Tibial artery (tissue), 4 donors: ENCODE measurements around the gene CELF4.

Source experiments
- DNase-seq, 2 donors: peaks; one replicate each; pipeline ENCODE4 v3.0.0-alpha.2; 2019
- H3K27ac ChIP-seq, 2 donors: fragments of 200-600 bp; sonication (generic) in 1 of 2; 1 replicate in 1 of 2; 2 replicates in 1 of 2; pipeline ENCODE4 v1.5.1; 2018 to 2019; ENCODE audit warnings: mild to moderate bottlenecking in 1 of 2
- H3K27me3 ChIP-seq, 2 donors: fragments of 200-600 bp; sonication (generic) in 1 of 2; one replicate each; pipeline versions ENCODE4 v1.5.1 to v1.6.0; 2016 to 2019
- H3K36me3 ChIP-seq, 3 donors: fragments of 200-600 bp; sonication (generic) in 2 of 3; one replicate each; pipeline ENCODE4 v1.5.1; 2016 to 2019; ENCODE audit warnings: mild to moderate bottlenecking in 2 of 3
- H3K4me1 ChIP-seq, 4 donors: fragments of 200-600 bp; sonication (generic) in 2 of 4; 1 replicate in 3 of 4; 2 replicates in 1 of 4; pipeline ENCODE4 v1.5.1; 2016 to 2019
- H3K4me3 ChIP-seq, 2 donors: fragments of 200-600 bp; sonication (generic) in 1 of 2; 1 replicate in 1 of 2; 2 replicates in 1 of 2; pipeline ENCODE4 v1.5.1; 2018 to 2019; ENCODE audit warnings: mild to moderate bottlenecking in 2 of 2
- H3K9me3 ChIP-seq, 3 donors: fragments of 200-600 bp; sonication (generic) in 1 of 3; one replicate each; pipeline ENCODE4 v1.5.1; 2016 to 2019
- intact Hi-C: fragments of 100-400 bp; cut with DNase I; formaldehyde crosslinking; loops from one replicate; pipeline ENCODE4 v1.15.0; 2023; ENCODE audit warnings: low total_unique reads
- TF ChIP-seq, protein P1 (sequence below), 2 experiments: fragments of 200-600 bp in 1 of 2; fragments of 450-650 bp in 1 of 2; IDR thresholded peaks; one replicate each; pipeline ENCODE4 v1.5.1; 2017 to 2019; ENCODE audit warnings: antibody characterized with exemption in 2 of 2, mild to moderate bottlenecking in 1 of 2, moderate library complexity in 1 of 2

Gene CELF4

GRCh38 chr18:37495354-37495753 lies 70.2 kb downstream of the CELF4 start:
- Histone ChIP-seq H3K4me3 (no peak overlapping the region), H3K27me3 (peaks cover 0 to 43% of the 10 kb centered on the region in 2 donors), H3K9me3 (no peaks in the 10 kb centered on the region), H3K4me1 (no peaks in the 10 kb centered on the region), H3K36me3 (no peaks in the 10 kb centered on the region), H3K27ac (no peak overlapping the region)
- DNase-seq, result no peak
- intact Hi-C loops, result no loop called here
- TF ChIP-seq, protein P1, sequence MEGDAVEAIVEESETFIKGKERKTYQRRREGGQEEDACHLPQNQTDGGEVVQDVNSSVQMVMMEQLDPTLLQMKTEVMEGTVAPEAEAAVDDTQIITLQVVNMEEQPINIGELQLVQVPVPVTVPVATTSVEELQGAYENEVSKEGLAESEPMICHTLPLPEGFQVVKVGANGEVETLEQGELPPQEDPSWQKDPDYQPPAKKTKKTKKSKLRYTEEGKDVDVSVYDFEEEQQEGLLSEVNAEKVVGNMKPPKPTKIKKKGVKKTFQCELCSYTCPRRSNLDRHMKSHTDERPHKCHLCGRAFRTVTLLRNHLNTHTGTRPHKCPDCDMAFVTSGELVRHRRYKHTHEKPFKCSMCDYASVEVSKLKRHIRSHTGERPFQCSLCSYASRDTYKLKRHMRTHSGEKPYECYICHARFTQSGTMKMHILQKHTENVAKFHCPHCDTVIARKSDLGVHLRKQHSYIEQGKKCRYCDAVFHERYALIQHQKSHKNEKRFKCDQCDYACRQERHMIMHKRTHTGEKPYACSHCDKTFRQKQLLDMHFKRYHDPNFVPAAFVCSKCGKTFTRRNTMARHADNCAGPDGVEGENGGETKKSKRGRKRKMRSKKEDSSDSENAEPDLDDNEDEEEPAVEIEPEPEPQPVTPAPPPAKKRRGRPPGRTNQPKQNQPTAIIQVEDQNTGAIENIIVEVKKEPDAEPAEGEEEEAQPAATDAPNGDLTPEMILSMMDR (IDR thresholded peaks at IDR 0.05), result no peak

DNA sequence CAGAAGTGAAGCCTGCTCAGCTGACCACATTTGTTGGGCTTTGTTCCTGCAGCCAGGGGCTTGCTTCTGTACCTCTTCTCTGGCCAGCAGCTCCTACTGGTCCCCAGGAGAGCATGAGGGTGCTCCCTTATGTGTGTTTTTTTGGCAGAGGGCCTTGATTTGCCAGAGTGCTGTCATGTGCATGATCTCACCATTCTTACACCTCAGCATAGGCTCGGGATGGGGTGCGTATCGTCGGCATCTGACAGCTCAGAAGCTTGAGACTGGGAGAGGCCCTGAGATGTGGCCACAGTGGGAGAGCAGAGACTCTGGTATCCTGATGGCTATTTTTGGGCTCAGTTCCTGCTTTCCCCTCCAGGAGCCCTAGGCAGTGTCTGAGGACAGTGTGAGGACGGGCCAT lies 71.2 kb downstream of the CELF4 start:
- DNase-seq, result no peak
- no peak overlapping the region for H3K27ac ChIP-seq
- no peak overlapping the region for H3K4me3 ChIP-seq
- no peaks in the 10 kb centered on the region for H3K9me3 ChIP-seq
- intact Hi-C loops, result no loop called here
- peaks cover 0 to 40% of the 10 kb centered on the region in 2 donors for H3K27me3 ChIP-seq
- TF ChIP-seq, protein P1 (IDR thresholded peaks at IDR 0.05), result no peak
- H3K36me3 ChIP-seq, result no peaks in the 10 kb centered on the region
- H3K4me1 ChIP-seq, result no peaks in the 10 kb centered on the region

DNA sequence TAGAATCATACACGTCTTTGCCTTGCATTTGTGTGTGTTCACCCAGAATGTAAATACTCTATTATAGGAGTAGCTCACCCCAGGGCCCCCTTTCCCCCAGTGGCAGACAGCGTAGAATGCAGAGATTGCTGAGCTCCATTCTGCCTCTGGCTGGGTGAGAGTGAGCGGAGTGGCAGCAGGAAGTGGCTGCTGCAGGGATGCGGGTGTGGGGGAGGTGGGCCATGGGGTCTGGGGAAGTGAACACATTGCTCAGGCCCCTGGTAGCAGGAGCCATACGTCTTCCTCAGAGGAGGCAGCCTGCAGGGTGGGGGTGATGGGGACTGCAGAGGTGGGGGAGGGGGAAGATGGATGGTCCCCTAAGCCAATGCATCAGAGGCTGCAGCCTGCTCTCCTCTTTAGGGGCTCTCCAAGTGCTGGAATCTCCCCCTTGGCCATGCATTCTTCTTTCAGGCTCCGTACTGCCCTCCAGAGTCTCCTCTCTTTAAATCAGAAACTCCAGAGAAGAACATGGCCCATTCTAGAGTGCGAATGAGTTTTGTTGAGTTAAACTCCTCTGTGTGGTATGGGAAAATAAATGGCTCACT lies 72.2 kb downstream of the CELF4 start:
- H3K4me1 ChIP-seq, result no peaks in the 10 kb centered on the region
- peaks cover 0 to 46% of the 10 kb centered on the region in 2 donors for H3K27me3 ChIP-seq
- no peak for DNase-seq
- H3K9me3 ChIP-seq, result no peaks in the 10 kb centered on the region
- TF ChIP-seq, protein P1 (IDR thresholded peaks at IDR 0.05), result no peak
- no peak overlapping the region for H3K27ac ChIP-seq
- no peaks in the 10 kb centered on the region for H3K36me3 ChIP-seq
- no peak overlapping the region for H3K4me3 ChIP-seq
- intact Hi-C loops, result no loop called here

DNA sequence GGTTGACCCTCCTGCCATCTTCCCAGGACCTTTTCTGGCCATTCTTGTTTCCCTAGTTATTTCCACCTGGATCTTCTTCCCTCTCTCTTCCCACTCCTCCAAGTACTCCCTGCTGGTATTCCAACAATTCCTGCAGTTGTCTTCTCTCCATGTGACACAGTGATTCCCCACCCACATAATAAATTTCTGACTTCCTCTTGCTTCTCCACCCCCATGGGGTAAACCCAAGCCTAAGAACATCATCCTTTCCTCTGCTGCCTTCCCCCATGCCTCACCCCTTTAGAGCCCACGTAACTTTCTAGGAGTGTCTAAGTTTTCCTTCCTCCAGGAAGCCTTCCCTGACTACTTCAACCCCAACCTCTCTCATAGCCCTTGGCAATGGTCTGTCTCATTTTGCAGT lies 72.6 kb downstream of the CELF4 start:
- H3K4me1 ChIP-seq, result no peaks in the 10 kb centered on the region
- intact Hi-C loops, result no loop called here
- no peak for DNase-seq
- H3K4me3 ChIP-seq, result no peak overlapping the region
- H3K9me3 ChIP-seq, result no peaks in the 10 kb centered on the region
- TF ChIP-seq, protein P1 (IDR thresholded peaks at IDR 0.05), result no peak
- H3K36me3 ChIP-seq, result no peaks in the 10 kb centered on the region
- H3K27me3 ChIP-seq, result peaks cover 0 to 50% of the 10 kb centered on the region in 2 donors
- H3K27ac ChIP-seq, result no peak overlapping the region

GRCh38 chr18:37491526-37491925 lies 74.1 kb downstream of the CELF4 start:
- H3K36me3 ChIP-seq, result no peaks in the 10 kb centered on the region
- no peak overlapping the region for H3K4me3 ChIP-seq
- TF ChIP-seq, protein P1 (IDR thresholded peaks at IDR 0.05), result no peak
- no peak overlapping the region for H3K27ac ChIP-seq
- H3K9me3 ChIP-seq, result no peaks in the 10 kb centered on the region
- DNase-seq, result no peak
- no peaks in the 10 kb centered on the region for H3K4me1 ChIP-seq
- intact Hi-C loops, result no loop called here
- peaks cover 0 to 60% of the 10 kb centered on the region in 2 donors for H3K27me3 ChIP-seq

GRCh38 chr18:37489998-37490397 lies 75.6 kb downstream of the CELF4 start:
- intact Hi-C loops, result no loop called here
- H3K36me3 ChIP-seq, result no peaks in the 10 kb centered on the region
- no peaks in the 10 kb centered on the region for H3K9me3 ChIP-seq
- TF ChIP-seq, protein P1 (IDR thresholded peaks at IDR 0.05), result no peak
- peaks cover 0 to 70% of the 10 kb centered on the region in 2 donors for H3K27me3 ChIP-seq
- H3K4me3 ChIP-seq, result no peak overlapping the region
- no peak for DNase-seq
- H3K4me1 ChIP-seq, result peaks cover 0 to 10% (median 7%) of the 10 kb centered on the region in 4 donors
- H3K27ac ChIP-seq, result no peak overlapping the region
